ENCODE results near the gene FBXL2.
"Not testable (repeated sequence)": the region's sequence is repeated elsewhere in the genome, so short reads cannot be mapped to it uniquely, and the experiment has no call there.

FBXL2 gene

GRCh38 chr3:33317963-33318709, 40.9 kb downstream of the FBXL2 start:
- DNase-seq: no peak

- no peak for DNase-seq
Measured at GRCh38 chr3:33318710-33319380, 41.6 kb downstream of the FBXL2 start.

GRCh38 chr3:33322412-33322811, 45.2 kb downstream of the FBXL2 start:
- DNase-seq: no peak

- no peak for DNase-seq
Measured at GRCh38 chr3:33331414-33331813, 54.2 kb downstream of the FBXL2 start.

- no peak for DNase-seq
Measured at GRCh38 chr3:33334364-33334763, 57.1 kb downstream of the FBXL2 start.

GRCh38 chr3:33338936-33339465, 61.8 kb downstream of the FBXL2 start:
- not testable (repeated sequence) for DNase-seq

- no peak for DNase-seq
Measured at GRCh38 chr3:33339758-33340157, 62.5 kb downstream of the FBXL2 start.

- no peak for DNase-seq
Measured at GRCh38 chr3:33355611-33356010, 78.4 kb downstream of the FBXL2 start.

- no peak for DNase-seq
Measured at GRCh38 chr3:33358172-33358781, 81.0 kb downstream of the FBXL2 start.

GRCh38 chr3:33360136-33360825, 83.0 kb downstream of the FBXL2 start:
- DNase-seq: no peak

- DNase-seq: no peak
Measured at GRCh38 chr3:33363113-33363800, 86.0 kb downstream of the FBXL2 start.

- DNase-seq: no peak
Measured at GRCh38 chr3:33364060-33364459, 86.8 kb downstream of the FBXL2 start.

- no peak for DNase-seq
Measured at GRCh38 chr3:33364531-33365128, 87.4 kb downstream of the FBXL2 start.

GRCh38 chr3:33372218-33373081, 95.2 kb downstream of the FBXL2 start:
- peak; percentile 61 for DNase-seq

- DNase-seq: no peak
Measured at GRCh38 chr3:33373082-33373437, 95.8 kb downstream of the FBXL2 start.

GRCh38 chr3:33377489-33377888, 100.2 kb downstream of the FBXL2 start:
- DNase-seq: no peak

GRCh38 chr3:33377931-33378330, 100.7 kb downstream of the FBXL2 start:
- DNase-seq: no peak

GRCh38 chr3:33380653-33381052, 103.4 kb downstream of the FBXL2 start:
- no peak for DNase-seq

- DNase-seq: no peak
Measured at GRCh38 chr3:33383951-33384350, 106.7 kb downstream of the FBXL2 start.

GRCh38 chr3:33385423-33385822, 108.2 kb downstream of the FBXL2 start:
- DNase-seq: peak; percentile 82

GRCh38 chr3:33386631-33387030, 109.4 kb downstream of the FBXL2 start:
- DNase-seq: no peak
